ENCODE measurements around the gene CLDN5. TPM values are rescaled to one million over a fixed set of nuclear protein-coding genes. Genes with fewer than 3 reads are reported as not detected.

Gene CLDN5
- total and polyA plus RNA-seq, 9 donors: 0.48 to 211 (median 35.6) TPM

GRCh38 chr22:19473578-19473977, 50.6 kb downstream of the CLDN5 start:
- intact Hi-C loops (cut with DNase I): loop anchor here in 1 of 4 donors (10.0 kb wide), 1 partner anchor 289 kb away; no protein-coding TSS in a partner anchor
- Histone ChIP-seq H3K4me3 (no peak overlapping the region), H3K36me3 (no peaks in the 10 kb centered on the region), H3K27ac (no peak overlapping the region), H3K27me3 (no peaks in the 10 kb centered on the region), H3K4me1 (ENCODE audit: insufficient read depth) (peaks cover 3% of the 10 kb centered on the region), H3K9me3 (no peaks in the 10 kb centered on the region)
- 62 to 77% (median 77%) methylated on average over 3 of the region's 3 CpGs for WGBS, 3 donors
- DNase-seq: no peak
- TF ChIP-seq POLR2A (IDR thresholded peaks at IDR 0.05): no peak
- no peak for TF ChIP-seq CTCF (IDR thresholded peaks at IDR 0.05)
- no peak for TF ChIP-seq EP300 (IDR thresholded peaks at IDR 0.05)

Other genes with a start within 250 kb of the CLDN5 start
- 1 to 10 TPM; 2.8 to 8.9 (median 5.2) TPM for gene CLTCL1, start 232.7 kb downstream of the CLDN5 start, total RNA-seq
- gene CLTCL1, start 232.7 kb downstream of the CLDN5 start, polyA plus RNA-seq: 10 to 100 TPM in 1 of 2 donors, 1 to 10 TPM in 1; 3.9 to 10.7 TPM
- gene HIRA, start 92.7 kb downstream of the CLDN5 start, total RNA-seq: 10 to 100 TPM in 5 of 7 donors, 1 to 10 TPM in 2; 7.2 to 31.6 (median 20.6) TPM
- 10 to 100 TPM; 12.8 to 16.5 TPM for gene HIRA, start 92.7 kb downstream of the CLDN5 start, polyA plus RNA-seq
- gene MRPL40, start 91.9 kb downstream of the CLDN5 start, total RNA-seq: 10 to 100 TPM; 21.1 to 31.0 (median 28.5) TPM
- gene MRPL40, start 91.9 kb downstream of the CLDN5 start, polyA plus RNA-seq: 10 to 100 TPM; 31.1 to 46.9 TPM
- gene C22orf39, start 76.7 kb downstream of the CLDN5 start, total RNA-seq: 10 to 100 TPM; 25.7 to 38.3 (median 33.5) TPM
- gene C22orf39, start 76.7 kb downstream of the CLDN5 start, polyA plus RNA-seq: 10 to 100 TPM; 33.0 to 58.9 TPM
- gene UFD1, start 45.2 kb downstream of the CLDN5 start, total RNA-seq: 10 to 100 TPM; 19.9 to 52.9 (median 32.6) TPM
- 10 to 100 TPM; 57.5 to 84.5 TPM for gene UFD1, start 45.2 kb downstream of the CLDN5 start, polyA plus RNA-seq
- gene CDC45, start 44.5 kb downstream of the CLDN5 start, total RNA-seq: 1 to 10 TPM in 2 of 7 donors, under 1 TPM in 2, not detected in 3; 0.87 to 2.2 (median 1.1) TPM
- 1 to 10 TPM in 1 of 2 donors, under 1 TPM in 1; 0.46 to 1.4 TPM for gene CDC45, start 44.5 kb downstream of the CLDN5 start, polyA plus RNA-seq
- 10 to 100 TPM; 21.0 to 55.0 (median 38.9) TPM for gene SEPTIN5, start 190.1 kb upstream of the CLDN5 start, total RNA-seq
- 10 to 100 TPM; 29.2 to 30.9 TPM for gene SEPTIN5, start 190.1 kb upstream of the CLDN5 start, polyA plus RNA-seq
- gene GP1BB, start 199.1 kb upstream of the CLDN5 start, total RNA-seq: 10 to 100 TPM in 1 of 7 donors, 1 to 10 TPM in 5, under 1 TPM in 1; 0.71 to 21.5 (median 8.4) TPM
- gene GP1BB, start 199.1 kb upstream of the CLDN5 start, polyA plus RNA-seq: 1 to 10 TPM in 1 of 2 donors, not detected in 1; 3.7 TPM
- 10 to 100 TPM in 1 of 7 donors, 1 to 10 TPM in 5, not detected in 1; 1.5 to 23.8 (median 2.9) TPM for gene TBX1, start 236.4 kb upstream of the CLDN5 start, total RNA-seq
- 1 to 10 TPM; 1.2 to 3.2 TPM for gene TBX1, start 236.4 kb upstream of the CLDN5 start, polyA plus RNA-seq